Heart left ventricle (tissue), 16 donors: ENCODE data around the gene BCL2L1. TPM values are rescaled to one million over a fixed set of nuclear protein-coding genes. Genes with fewer than 3 reads are reported as not detected.
A peak's percentile ranks its signal among the peaks of the same experiment; 100 is the strongest.
"Not testable (repeated sequence)": the region's sequence is repeated elsewhere in the genome, so short reads cannot be mapped to it uniquely, and the experiment has no call there.

Source experiments
- ATAC-seq, 4 donors: fragments of 200-7000 bp; cut with Tn5 transposase; one replicate each; pipeline ENCODE4 v1.9.1; 2020 to 2022; ENCODE audit warnings: moderate library complexity in 4 of 4, mild to moderate bottlenecking in 3 of 4, moderate number of reproducible peaks in 1 of 4
- DNase-seq, 5 donors: peaks; one replicate each; pipeline ENCODE4 v3.0.0-alpha.2; 2020
- H3K27ac ChIP-seq, 12 donors: fragments of 200-600 bp; sonication (generic) in 4 of 12; one replicate each; pipeline versions ENCODE4 v1.5.0 to v1.8.0; 2016 to 2022; ENCODE audit warnings: mild to moderate bottlenecking in 2 of 12
- H3K27me3 ChIP-seq, 9 donors: fragments of 200-600 bp; sonication (generic) in 2 of 9; one replicate each; pipeline versions ENCODE4 v1.5.1 to v1.8.0; 2016 to 2022; ENCODE audit warnings: mild to moderate bottlenecking in 3 of 9
- H3K36me3 ChIP-seq, 9 donors: fragments of 200-600 bp; sonication (generic) in 2 of 9; one replicate each; pipeline versions ENCODE4 v1.5.0 to v1.8.0; 2018 to 2022; ENCODE audit warnings: mild to moderate bottlenecking in 2 of 9
- H3K4me1 ChIP-seq, 12 donors: fragments of 200-600 bp; sonication (generic) in 4 of 12; one replicate each; pipeline versions ENCODE4 v1.5.0 to v1.8.0; 2016 to 2022; ENCODE audit warnings: mild to moderate bottlenecking in 3 of 12
- H3K4me3 ChIP-seq, 12 donors: fragments of 200-600 bp; sonication (generic) in 4 of 12; one replicate each; pipeline versions ENCODE4 v1.5.0 to v1.8.0; 2017 to 2022; ENCODE audit warnings: mild to moderate bottlenecking in 9 of 12, moderate library complexity in 4 of 12
- H3K9me3 ChIP-seq, 12 donors: fragments of 200-600 bp; sonication (generic) in 4 of 12; one replicate each; pipeline versions ENCODE4 v1.5.0 to v1.8.0; 2016 to 2022; ENCODE audit warnings: mild to moderate bottlenecking in 1 of 12
- POLR2A ChIP-seq, 2 donors: fragments of 450-650 bp; IDR thresholded peaks; one replicate each; pipeline ENCODE4 v1.6.1; 2017; ENCODE audit warnings: antibody characterized with exemption in 2 of 2, mild to moderate bottlenecking in 2 of 2, moderate library complexity in 2 of 2
- WGBS, 4 donors: extraction: QIAGEN DNeasy Blood & Tissue Kit in 2 of 4; methylation state at CpG; one replicate each; pipeline versions ENCODE4 v1.1.5 to v1.1.7; 2013 to 2018; 5-methylcytosine and 5-hydroxymethylcytosine counted together
- intact Hi-C, 10 donors: fragments of 100-400 bp; cut with DNase I; formaldehyde crosslinking; loops; one replicate each; pipeline versions ENCODE4 v1.11.1 to v1.14.2; 2022
- polyA plus RNA-seq, 2 donors: library from polyadenylated mRNA; stranded (reverse); fragments of 200-250 nt; gene quantifications; one replicate each; pipeline ENCODE4 v1.2.3, GENCODE V29; 2013
- total RNA-seq, 9 donors: library from RNA; depleted of rRNA in 2 of 9; stranded (reverse); fragments of >200 nt in 2 of 9; fragmentation: NEBNext Ultra II Directional in 3 of 9; extraction: Animal tissue kit (Norgen Biotek cat#: 25700) in 3 of 9; gene quantifications; one replicate each; pipeline versions ENCODE4 v1.1.0 to v1.2.4, GENCODE V29; 2016 to 2023
- TF ChIP-seq, protein P1 (sequence below), 12 donors: fragments of 200-600 bp; sonication (generic) in 4 of 12; IDR thresholded peaks; one replicate each; pipeline versions ENCODE4 v1.5.0 to v1.8.0; 2018 to 2022; ENCODE audit warnings: antibody characterized with exemption in 12 of 12, mild to moderate bottlenecking in 5 of 12
- donor health status: ischemic (EF 13 %, LVEDD 7.1; RV severe dilation, severe dysfunction).
- donor health status: healthy with polysubstance abuse.
- donor health status: DM: no; HTN: yes; CAD: no.
- donor health status: DM: no; HTN: no; CAD: no.
- donor health status: ischemic (EF 25% LVEDD 6.9; RV normal size, moderate dysfunction).
- donor health status: ischemic (EF 25% LVEDD 5.7; RV mildly dilated, moderate dysfunction).
- donor health status: healthy.
- donor health status: DM: yes; HTN: yes; CAD: no.
- donor health status: ischemic (EF 35%, LVEDD 5.7; RV mildly dilated, moderate dysfunction).
- donor health status: nonischemic (EF 11% LVEDD 7.7; RV severe dilation, severe dysfunction).
- donor health status: DM: yes; HTN: yes; CAD: no.
- donor health status: PGD.
- donor health status: ischemic (EF 29% LVEDD 5.4; RV normal size, mild dysfunction).
- donor health status: nonischemic (EF 23%, LVEDD 6.1; RV moderate dilation, normal function).

Gene BCL2L1
- total and polyA plus RNA-seq, 11 donors, result 32.2 to 217 (median 62.6) TPM

DNA sequence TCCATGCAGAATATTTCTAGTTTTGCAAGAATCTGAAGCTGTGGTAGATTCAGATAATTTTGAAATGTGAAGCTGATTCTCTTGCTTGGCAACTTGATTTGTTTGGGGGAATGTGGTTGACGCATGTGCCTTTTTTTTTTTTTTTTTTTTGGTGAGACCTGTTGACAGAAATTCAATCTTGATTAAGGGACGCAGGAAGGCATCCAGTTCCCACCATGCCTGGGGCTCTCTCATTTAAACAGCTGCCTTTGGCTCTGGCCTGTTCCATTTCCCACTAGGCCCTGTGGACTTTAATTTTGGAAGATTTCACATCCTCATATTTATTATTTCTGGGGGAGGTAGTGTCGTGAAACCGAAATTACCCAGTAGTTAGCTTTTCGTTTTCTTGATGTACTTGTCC is 25.0 kb upstream of the BCL2L1 start:
- no peaks in the 10 kb centered on the region for H3K27me3 ChIP-seq
- H3K4me1 ChIP-seq, result peaks cover 0 to 14% (median 0%) of the 10 kb centered on the region in 12 donors
- no peak overlapping the region for H3K4me3 ChIP-seq
- TF ChIP-seq, protein P1, sequence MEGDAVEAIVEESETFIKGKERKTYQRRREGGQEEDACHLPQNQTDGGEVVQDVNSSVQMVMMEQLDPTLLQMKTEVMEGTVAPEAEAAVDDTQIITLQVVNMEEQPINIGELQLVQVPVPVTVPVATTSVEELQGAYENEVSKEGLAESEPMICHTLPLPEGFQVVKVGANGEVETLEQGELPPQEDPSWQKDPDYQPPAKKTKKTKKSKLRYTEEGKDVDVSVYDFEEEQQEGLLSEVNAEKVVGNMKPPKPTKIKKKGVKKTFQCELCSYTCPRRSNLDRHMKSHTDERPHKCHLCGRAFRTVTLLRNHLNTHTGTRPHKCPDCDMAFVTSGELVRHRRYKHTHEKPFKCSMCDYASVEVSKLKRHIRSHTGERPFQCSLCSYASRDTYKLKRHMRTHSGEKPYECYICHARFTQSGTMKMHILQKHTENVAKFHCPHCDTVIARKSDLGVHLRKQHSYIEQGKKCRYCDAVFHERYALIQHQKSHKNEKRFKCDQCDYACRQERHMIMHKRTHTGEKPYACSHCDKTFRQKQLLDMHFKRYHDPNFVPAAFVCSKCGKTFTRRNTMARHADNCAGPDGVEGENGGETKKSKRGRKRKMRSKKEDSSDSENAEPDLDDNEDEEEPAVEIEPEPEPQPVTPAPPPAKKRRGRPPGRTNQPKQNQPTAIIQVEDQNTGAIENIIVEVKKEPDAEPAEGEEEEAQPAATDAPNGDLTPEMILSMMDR (IDR thresholded peaks at IDR 0.05), result no peak
- TF ChIP-seq POLR2A (IDR thresholded peaks at IDR 0.05), result no peak
- intact Hi-C loops, result no loop called here
- 50 to 65% (median 52%) methylated on average over 5 of the region's 5 CpGs for WGBS, 4 donors
- no peaks in the 10 kb centered on the region for H3K36me3 ChIP-seq
- no peaks in the 10 kb centered on the region for H3K9me3 ChIP-seq
- H3K27ac ChIP-seq, result peak overlapping the region in 6 of 12 donors; percentile 6 to 62 (median 24)
- DNase-seq, result peak in 1 of 5 donors; percentile 23
- peak in 1 of 4 donors; percentile 54 for ATAC-seq

DNA sequence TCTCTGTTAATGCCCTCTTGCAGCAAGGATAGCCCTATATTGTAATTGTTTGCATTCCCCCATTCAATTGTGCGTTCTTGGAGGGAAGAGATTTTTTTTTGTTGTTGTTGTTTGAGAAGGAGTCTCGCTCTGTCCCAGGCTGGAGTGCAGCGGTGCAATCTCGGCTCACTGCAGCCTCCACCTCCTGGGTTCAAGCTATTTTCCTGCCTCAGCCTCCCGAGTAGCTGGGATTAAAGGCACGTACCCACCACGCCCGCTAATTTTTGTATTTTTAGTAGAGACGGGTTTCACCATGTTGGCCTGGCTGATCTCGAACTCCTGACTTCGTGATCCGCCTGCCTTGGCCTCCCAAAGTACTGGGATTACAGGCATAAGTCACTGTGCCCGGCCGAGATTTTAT is 24.4 kb upstream of the BCL2L1 start:
- WGBS, 4 donors, result 89 to 93% (median 92%) methylated on average over 14 of the region's 14 CpGs
- H3K4me1 ChIP-seq, result peaks cover 0 to 14% (median 0%) of the 10 kb centered on the region in 12 donors
- H3K27me3 ChIP-seq, DNase-seq, intact Hi-C loops, H3K9me3 ChIP-seq, H3K36me3 ChIP-seq, H3K4me3 ChIP-seq, ATAC-seq: not testable (repeated sequence)
- H3K27ac ChIP-seq, result peak overlapping the region in 2 of 12 donors; percentile 14 to 62

DNA sequence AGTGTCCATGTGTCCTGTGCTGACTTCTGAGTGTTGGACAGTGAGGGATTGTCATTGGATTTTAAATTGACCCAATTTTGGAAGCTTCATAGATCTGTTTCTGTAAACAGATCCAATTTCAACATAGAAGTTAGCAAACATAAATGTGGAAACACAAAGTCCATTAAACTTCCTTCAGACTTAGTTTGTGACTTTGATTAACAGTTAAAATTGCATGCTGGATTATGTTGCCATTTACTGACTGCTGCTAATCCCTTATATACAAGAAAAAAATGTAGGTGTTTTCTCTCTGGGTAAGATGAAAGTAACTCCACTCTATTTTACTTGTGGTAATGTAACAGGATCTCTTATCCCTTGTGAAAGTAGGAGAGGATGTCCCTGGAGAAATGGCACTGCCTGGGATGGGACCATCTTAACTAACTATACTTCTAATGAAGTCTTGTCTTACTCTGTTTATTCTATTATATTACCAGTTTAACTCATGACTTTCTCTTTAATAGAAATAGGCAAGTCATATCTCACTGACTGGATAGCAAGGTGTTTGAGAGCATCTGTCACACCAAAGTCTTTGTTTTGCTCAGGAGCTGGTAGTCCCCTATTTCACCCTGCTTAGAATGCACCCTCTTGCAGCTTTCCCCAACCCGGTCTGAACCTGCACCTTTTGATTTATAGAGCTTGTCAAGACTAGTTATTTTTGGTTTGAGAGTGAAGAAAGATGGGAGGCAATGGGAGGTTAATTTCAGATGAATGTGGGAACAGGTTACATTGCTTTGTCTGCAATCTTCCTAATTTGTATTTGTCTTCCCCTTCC is 23.6 kb upstream of the BCL2L1 start:
- no peak overlapping the region for H3K4me3 ChIP-seq
- no peaks in the 10 kb centered on the region for H3K27me3 ChIP-seq
- intact Hi-C loops, result no loop called here
- DNase-seq, result no peak
- ATAC-seq, result no peak
- TF ChIP-seq, protein P1 (IDR thresholded peaks at IDR 0.05), result no peak
- no peak for TF ChIP-seq POLR2A (IDR thresholded peaks at IDR 0.05)
- H3K4me1 ChIP-seq, result peaks cover 0 to 14% (median 0%) of the 10 kb centered on the region in 12 donors
- no peaks in the 10 kb centered on the region for H3K36me3 ChIP-seq
- 34 to 52% (median 45%) methylated on average over 1 of the region's 1 CpG for WGBS, 4 donors
- H3K27ac ChIP-seq, result no peak overlapping the region
- no peaks in the 10 kb centered on the region for H3K9me3 ChIP-seq

DNA sequence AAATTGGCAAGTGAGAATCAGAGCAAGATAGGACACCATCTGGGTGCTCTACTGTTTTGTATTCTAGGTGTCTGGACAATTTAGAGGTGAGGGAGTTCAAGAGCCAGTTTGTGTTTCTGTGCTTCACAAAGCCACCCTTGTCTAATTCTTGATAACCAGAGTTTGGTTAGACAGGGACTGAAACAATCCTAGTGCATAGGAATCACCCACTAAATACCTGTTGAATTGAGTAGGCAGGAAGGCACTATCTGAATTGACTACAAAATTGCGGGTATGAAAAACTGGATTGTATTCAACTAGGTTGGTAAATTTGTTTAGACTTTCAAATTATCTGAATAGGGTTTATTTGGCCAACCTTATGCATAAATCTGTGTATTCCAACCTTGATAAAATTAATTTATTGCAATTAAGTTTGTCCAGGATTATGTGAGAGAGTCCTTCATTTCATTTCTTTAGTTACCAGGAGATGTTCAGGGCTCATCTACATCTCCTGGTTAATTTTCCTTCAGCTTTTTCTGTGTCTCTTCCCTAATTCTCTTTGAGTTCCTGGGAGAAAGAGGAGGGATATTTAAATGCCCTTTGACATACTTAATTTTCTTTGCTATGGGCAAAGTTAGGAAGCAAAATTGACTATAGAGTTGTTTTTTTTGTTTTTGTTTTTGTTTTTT is 18.1 kb upstream of the BCL2L1 start:
- Histone ChIP-seq H3K9me3 (no peaks in the 10 kb centered on the region), H3K36me3 (no peaks in the 10 kb centered on the region), H3K27ac (no peak overlapping the region), H3K4me3 (peak overlapping the region in 1 of 12 donors; percentile 78), H3K27me3 (no peaks in the 10 kb centered on the region), H3K4me1 (peaks cover 0 to 26% (median 4%) of the 10 kb centered on the region in 12 donors)
- intact Hi-C loops, result no loop called here
- no peak for DNase-seq
- no peak for ATAC-seq
- TF ChIP-seq, protein P1 (IDR thresholded peaks at IDR 0.05), result no peak
- WGBS, 4 donors, result 58 to 82% (median 69%) methylated on average over 1 of the region's 1 CpG
